ENCODE results near the gene SIX4. TPM values are rescaled to one million over a fixed set of nuclear protein-coding genes. Genes with fewer than 3 reads are reported as not detected.

The SIX4 gene
- total and polyA plus RNA-seq, 9 of the 15 experiments (the other 6 are each of a cell fraction or from before 2014, with no cell fraction given) = 0.77 to 8.6 (median 5.6) TPM

DNA sequence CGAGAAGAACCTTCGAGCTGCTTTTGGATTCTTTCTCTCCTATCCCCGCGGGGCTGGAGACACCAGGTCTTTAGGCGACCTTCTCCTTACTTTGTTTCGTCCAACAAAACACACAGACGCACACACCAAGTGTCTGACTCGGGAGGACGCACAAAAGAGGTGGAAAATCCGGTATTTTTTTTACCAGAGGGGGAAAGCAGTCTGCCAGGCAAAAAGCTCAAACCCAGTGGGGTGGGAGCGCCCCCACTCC is 2.1 kb downstream of the SIX4 start:
- DNase-seq (ENCODE audit: extremely low read depth in 1 of 4, low spot score in 3 of 4) (no peak), ATAC-seq (no peak), FAIRE-seq (no peak)
- Histone ChIP-seq H3K4me3 (peak overlapping the region; percentile 67), H3K79me2 (ENCODE audit: control insufficient read depth, insufficient read depth, low read length) (peaks cover 48% of the 10 kb centered on the region), H3K4me1 (replicated peaks in 1 of 2; ENCODE audit: control insufficient read depth in 2 of 2, insufficient read depth in 2 of 2, low read length in 2 of 2) (peaks cover 3 to 27% of the 10 kb centered on the region in 2 experiments; a peak in 4 of 5 replicates), H2AFZ (ENCODE audit: low read depth, low read length) (peak overlapping the region; percentile 86), H3K9ac (ENCODE audit: insufficient read depth in 1 of 2, low read depth in 2 of 2, low read length in 2 of 2) (peak overlapping the region; percentile 71 to 98), H3K9me3 (replicated peaks; ENCODE audit: control insufficient read depth, insufficient read depth, low read depth, low read length) (no peaks in the 10 kb centered on the region), H4K20me1 (replicated peaks; ENCODE audit: control insufficient read depth, insufficient read depth, low read length) (0 out of 2 replicates have a peak, but pooled peaks cover 4% of the 10 kb centered on the region), H3K9me1 (ENCODE audit: control insufficient read depth, insufficient read depth, low read length) (no peaks in the 10 kb centered on the region), H3K36me3 (ENCODE audit: control insufficient read depth, insufficient read depth, low read length) (peaks cover 38% of the 10 kb centered on the region), H3K27me3 (ENCODE audit: control insufficient read depth in 2 of 2, insufficient read depth in 2 of 2, low read length in 2 of 2) (no peaks in the 10 kb centered on the region), H3K27ac (ENCODE audit: extremely low read depth, low read depth, low read length) (peak overlapping the region; percentile 81), H3K4me2 (ENCODE audit: insufficient read depth, low read length) (peak overlapping the region; percentile 74)
- in situ Hi-C loops (cut with MboI) (no loop called here), intact Hi-C loops (cut with micrococcal nuclease) (loop anchor here (5.0 kb wide), 2 partner anchors 265 to 305 kb away; no protein-coding TSS in a partner anchor)
- BruUV-seq (replicated peaks) = TSS peak; percentile 7
- CTCF ChIA-PET (ENCODE audit: low intra/inter-chr PET ratio) = no interaction called here
- WGBS (ENCODE audit: insufficient coverage, low coverage, missing lambda C conversion rate) = 19% methylated on average over 9 of the region's 11 CpGs
- POLR2A ChIA-PET = no interaction called here
- TF ChIP-seq CSDE1 (IDR thresholded peaks at IDR 0.05) (no peak), NFE2 (IDR thresholded peaks at IDR 0.05; ENCODE audit: low read depth) (no peak)
- TF ChIP-seq, protein P1, sequence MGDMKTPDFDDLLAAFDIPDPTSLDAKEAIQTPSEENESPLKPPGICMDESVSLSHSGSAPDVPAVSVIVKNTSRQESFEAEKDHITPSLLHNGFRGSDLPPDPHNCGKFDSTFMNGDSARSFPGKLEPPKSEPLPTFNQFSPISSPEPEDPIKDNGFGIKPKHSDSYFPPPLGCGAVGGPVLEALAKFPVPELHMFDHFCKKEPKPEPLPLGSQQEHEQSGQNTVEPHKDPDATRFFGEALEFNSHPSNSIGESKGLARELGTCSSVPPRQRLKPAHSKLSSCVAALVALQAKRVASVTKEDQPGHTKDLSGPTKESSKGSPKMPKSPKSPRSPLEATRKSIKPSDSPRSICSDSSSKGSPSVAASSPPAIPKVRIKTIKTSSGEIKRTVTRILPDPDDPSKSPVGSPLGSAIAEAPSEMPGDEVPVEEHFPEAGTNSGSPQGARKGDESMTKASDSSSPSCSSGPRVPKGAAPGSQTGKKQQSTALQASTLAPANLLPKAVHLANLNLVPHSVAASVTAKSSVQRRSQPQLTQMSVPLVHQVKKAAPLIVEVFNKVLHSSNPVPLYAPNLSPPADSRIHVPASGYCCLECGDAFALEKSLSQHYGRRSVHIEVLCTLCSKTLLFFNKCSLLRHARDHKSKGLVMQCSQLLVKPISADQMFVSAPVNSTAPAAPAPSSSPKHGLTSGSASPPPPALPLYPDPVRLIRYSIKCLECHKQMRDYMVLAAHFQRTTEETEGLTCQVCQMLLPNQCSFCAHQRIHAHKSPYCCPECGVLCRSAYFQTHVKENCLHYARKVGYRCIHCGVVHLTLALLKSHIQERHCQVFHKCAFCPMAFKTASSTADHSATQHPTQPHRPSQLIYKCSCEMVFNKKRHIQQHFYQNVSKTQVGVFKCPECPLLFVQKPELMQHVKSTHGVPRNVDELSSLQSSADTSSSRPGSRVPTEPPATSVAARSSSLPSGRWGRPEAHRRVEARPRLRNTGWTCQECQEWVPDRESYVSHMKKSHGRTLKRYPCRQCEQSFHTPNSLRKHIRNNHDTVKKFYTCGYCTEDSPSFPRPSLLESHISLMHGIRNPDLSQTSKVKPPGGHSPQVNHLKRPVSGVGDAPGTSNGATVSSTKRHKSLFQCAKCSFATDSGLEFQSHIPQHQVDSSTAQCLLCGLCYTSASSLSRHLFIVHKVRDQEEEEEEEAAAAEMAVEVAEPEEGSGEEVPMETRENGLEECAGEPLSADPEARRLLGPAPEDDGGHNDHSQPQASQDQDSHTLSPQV (IDR thresholded peaks at IDR 0.05) = no peak
- TF ChIP-seq, protein P2, sequence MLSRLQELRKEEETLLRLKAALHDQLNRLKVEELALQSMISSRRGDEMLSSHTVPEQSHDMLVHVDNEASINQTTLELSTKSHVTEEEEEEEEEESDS (CRISPR knock-in tag; IDR thresholded peaks at IDR 0.05) = no peak
- TF ChIP-seq, protein P3, sequence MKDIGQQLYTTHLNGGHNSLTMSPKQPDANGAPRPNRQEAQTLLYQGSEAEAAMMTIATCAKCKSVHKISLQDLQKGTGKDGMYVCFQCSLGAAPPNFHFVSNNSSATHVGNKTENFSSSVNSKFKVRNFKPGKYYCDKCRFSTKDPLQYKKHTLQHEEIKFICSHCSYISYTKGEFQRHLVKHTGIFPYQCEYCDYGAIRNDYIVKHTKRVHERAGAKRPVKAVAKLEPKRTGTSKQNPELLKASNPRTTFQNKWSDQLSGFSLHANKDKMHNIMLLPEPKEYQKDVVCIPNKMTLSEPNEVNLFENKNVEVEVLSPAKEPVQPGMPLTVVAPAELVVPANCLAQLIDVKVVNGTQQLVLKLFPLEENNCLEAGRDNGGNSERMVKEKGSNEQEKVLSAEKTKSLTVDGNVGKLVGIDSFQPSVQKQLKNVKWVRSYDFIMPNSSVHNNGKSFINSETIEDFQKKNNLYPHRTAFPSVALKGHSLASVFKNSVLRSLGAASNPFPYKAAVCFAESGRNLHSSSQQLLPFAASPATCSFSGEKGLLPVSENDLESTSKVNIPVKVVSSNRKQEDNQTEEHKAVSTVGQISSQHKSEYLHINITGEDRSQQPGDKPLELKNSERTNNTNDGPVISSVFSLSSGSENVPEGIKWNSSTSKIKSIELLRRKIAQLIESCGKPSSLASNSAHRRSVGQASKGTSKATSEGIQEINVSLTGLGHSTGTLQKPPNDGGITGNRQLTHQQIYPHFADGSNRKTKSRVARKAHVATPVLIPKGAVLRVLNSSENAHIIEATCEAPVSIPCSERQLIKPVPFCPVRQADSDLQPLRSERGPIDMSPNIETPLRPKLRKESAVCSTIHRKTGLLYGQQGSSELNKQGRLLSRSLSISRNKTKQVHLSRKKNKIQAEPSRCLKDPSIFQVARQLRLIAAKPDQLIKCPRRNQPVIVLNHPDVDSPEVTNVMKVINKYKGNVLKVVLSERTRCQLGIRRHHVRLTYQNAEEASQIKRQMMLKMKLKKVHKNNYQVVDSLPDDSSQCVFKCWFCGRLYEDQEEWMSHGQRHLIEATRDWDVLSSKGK (CRISPR knock-in tag; IDR thresholded peaks at IDR 0.05) = no peak

Measured in K562 (cell line).